Amygdala (tissue), 56 donors: ENCODE measurements around the gene SCN4A.
"Not testable (repeated sequence)": the region's sequence is repeated elsewhere in the genome, so short reads cannot be mapped to it uniquely, and the experiment has no call there.

Experiments
- DNase-seq, 56 donors: peaks; one replicate each; lab custom pipeline; 2025; lab: John Stamatoyannopoulos, UW

The SCN4A gene

DNA sequence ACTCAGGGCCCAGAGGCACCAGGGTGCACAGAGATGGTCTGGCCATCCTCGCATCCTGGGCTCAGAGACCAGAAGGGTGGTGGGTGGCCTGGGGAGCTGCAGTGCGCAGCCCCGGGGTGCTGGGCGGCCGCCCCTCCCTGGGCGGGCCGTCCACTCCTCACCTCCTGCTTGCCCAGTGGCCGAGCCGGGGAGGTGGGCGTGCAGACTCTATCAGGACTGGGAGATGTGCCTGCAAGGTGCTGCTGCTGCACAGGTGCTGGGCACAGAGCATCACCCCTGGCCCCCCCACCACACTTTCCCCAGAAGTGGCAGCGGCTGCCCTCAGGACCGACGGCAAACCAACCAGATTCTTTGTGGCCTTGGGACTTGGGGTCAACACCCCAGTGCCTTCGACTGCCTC is at the start of gene SCN4A:
Gene SCN4A, minus strand, starts transcription at position 123 of the 400 bp plus-strand sequence. Its CDS starts 77 bp downstream, at position 46.
- no peak for DNase-seq

DNA sequence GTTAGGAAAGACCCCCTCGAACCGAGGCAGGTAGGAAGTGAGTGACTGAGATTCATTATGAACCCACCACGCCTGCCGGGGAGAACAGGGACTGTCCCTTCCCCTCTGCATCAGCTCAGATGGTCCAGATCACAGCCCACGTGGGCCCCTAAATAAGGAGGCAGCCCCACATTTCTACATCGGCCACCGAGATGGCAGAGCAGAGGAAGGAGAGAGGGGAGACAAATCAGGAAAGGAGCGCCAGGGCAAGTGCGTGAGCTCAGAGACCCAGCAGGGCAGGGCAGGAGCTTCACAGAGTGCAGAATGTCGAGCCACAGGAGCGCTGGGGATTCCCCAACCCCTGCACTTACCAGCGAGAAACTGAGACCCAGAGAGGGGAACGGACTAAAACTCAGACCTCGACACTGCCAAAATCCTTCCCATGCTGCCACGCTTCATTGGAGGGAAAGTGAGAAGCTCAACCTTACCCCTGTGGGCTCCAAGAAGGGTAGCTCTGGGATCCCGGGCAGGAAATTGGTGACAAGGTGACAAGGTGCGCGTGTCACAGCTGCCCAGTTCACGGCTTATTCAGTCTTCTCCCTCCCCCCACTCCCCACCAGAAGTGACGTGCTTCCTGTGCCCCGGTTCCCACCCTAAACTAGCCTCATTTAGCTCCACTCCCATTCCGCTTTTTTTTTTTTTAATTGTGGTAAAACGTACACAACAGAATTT is 47.5 kb upstream of the SCN4A start, which contains the start of gene ICAM2:
Gene ICAM2, minus strand, starts transcription at position 578 of the 711 bp plus-strand sequence. CDS start 13,942 bp downstream, outside the sequence.
- peak in 1 of 56 donors; percentile 6 for DNase-seq

DNA sequence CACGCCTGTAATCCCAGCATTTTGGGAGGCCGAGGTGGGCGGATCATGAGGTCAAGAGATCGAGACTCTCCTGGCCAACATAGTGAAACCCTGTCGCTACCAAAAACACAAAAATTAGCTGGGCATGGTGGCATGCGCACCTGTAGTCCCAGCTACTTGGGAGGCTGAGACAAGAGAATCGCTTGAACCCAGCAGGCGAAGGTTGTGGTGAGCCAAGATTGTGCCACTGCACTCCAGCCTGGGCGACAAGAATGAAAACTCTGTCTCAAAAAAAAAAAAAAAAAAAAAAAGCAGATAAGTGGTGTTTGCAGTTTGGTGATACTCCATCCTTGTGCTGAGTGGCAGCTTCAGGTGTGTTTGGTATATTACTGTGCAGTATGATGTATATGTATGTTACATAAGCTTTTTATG is 46.8 kb upstream of the SCN4A start:
- DNase-seq = not testable (repeated sequence)

DNA sequence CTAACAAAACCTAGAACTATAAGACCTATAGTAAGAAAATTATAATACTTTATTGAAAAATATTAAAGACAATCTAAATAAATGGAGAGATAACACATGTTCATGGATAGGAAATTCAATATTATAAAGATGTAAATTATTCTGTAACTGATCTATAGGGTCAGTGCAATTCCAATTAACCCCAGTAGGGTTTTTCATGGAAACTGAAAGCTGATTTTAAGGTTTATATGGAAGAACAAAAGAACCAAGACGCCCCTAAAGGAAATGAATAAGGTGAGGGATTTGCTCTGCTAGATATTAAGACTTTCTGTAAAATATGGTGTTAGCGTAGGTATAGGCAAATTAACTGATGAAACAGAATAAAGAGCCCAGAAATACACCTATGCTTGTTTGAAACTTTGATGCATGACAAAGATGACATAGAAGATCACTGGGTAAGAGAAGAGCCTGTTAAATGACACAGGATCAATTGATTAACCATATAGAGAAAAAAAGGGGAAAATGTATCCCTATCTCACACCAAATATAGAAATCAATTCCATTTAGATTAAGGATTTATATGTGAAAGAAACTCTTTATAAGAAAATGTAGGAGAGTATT is 44.8 kb upstream of the SCN4A start:
- DNase-seq = no peak

DNA sequence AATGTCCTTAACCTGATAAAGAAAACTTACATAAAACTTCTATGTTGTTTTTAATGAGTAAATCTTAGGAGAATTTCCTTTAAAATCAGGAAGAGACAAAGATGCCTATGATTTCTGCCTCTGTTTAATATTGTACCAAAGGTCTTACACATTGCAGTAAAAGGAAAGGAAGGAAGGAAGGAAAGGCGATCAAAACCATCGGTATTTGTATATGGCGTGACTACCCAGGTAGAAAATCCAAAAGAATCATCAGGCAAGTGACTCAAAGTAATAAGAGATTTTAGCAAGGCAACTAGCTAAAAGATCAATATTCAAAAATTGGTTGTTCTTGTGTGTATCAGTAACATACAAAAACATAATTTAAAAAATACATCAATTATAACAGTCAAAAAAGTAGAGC is 44.3 kb upstream of the SCN4A start:
- no peak for DNase-seq

DNA sequence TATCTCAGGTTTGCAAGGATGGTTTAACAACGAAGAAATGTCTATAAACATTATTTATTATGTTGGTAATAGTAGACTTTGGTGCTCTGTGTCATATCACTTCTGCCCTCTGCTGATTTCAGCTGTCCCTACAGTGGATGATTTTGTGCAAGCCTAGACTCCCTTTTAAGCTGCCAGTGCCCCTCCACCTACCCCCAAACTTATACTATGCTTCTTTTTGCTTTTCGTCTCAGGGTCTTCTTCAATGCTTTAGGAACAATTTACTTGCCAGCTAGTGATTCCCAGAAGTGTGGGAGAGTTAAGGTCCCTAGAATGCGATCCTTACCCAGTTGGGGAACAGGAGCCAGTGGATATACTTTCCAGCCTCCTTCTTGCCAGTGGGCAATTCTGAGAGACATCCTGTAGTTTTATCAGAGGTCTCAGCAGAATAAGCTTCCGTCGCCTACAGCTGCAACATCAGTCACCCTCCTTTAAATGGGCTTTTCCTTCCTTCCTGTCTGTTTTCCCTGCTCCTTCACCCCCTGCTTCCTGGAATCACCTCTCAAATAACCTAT is 43.6 kb upstream of the SCN4A start:
- no peak for DNase-seq

DNA sequence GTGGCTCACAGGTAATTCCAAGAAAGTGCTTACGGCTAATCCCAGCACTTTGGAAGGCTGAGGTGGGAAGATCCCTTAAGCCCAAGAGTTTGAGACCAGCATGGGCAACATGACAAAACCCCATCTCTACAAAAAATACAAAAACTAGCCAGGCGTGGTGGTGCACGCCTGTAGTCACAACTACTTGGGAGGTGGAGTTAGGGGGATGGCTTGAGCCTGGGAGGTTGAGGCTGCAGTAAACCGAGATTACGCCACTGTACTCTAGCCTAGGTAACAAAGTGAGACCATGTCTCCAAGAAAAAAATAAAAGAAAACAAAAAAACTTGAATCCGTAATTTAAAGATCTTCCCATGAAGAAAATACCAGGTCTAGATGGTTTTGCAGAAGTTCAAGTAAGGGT is 42.7 kb upstream of the SCN4A start:
- no peak for DNase-seq

DNA sequence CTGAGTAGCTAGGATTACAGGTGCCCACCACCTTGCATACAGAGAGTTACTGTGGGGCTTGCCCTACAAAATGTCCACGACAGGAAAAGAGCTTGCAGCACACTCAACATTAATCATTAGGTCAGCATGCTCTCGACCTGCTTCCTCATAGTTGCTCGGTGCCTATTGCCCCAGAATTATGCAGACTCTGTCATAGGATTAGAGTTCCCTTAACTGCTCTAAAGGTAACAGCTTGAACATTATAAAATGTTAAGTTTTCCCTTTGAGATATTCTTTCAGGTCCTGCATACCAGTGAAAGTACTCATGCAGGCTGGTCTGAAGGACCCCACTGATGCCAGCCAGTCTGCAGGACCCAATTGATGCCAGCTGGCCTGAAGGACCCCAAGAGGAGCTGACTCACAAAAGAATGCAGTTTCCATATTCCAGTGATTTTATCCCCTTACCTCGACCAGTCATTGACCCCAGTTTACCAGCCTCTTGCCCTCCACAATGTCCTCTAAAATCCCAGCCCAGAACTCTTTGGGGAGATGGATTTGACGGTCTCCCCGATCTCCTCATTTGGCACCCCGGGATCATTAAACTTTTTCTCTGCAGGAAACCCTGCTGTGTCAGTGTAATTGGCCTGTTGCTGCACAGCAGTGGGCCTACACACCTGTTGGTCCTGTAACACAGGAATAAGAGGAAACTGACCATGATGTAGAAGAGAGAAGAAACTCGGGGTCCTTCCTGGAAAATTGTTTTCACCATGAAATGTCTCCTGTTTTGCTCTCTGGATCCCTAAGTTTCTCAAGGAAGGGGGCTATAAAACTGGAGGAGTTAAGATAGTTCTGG is 37.1 kb upstream of the SCN4A start:
- DNase-seq = no peak

DNA sequence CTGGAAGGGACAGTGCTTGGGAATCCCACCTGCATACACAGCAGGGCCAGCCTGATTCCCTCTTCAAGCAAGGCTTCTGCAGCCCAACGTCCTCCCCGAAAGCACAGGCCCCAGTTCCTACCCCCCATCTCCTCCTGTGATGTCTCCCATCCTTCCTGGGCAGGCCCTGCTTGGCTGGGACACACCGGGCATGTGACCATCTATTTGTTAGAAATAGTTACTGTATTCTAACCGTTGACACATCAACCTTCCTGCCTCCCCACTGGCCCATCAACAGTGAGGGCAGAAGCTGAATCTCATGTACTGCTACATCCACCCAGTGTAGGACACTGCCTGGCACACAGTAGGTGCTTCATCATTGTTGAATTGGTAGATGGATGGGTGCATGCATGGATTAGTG is 36.1 kb upstream of the SCN4A start:
- no peak for DNase-seq

DNA sequence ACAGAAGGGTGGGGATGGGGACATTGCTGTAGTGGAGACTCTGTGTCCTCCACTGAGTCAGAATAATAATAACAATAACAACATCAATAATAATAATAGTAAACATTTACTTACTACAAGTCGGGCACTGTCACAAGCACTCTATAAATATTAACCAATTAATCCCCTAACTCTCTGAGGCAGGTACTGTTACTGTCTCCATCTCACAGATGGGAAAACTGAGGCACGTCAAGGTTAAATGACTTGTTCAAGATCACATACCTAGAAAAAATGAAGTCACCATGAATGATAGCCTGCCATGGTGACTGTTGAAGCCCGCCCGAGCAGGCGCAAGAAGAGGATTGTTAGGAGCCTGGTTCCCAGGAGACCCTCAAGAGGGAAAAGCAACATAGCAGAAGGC is 35.6 kb upstream of the SCN4A start:
- no peak for DNase-seq

DNA sequence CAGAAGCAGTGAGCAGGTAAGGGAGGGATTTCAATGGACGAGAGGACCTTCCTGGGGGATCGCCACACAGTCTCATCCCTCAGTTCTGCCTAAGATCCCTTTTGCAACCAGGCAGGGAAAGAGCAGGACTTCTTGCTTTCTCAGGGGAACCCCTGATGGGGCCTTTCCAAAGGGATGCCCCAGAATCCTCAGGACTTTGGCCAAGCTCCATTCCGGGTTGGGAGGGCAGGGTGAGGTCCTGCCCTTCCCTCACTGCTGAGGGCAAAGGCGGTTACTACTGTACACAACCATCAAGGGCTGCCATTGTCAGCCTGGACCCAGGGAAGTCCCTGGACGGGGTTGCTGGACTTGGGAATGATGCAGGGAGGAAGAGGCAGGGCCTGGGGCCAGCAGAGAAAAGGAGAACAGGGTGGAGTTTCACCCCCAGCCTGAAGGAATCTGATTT is 35.1 kb upstream of the SCN4A start:
- no peak for DNase-seq

DNA sequence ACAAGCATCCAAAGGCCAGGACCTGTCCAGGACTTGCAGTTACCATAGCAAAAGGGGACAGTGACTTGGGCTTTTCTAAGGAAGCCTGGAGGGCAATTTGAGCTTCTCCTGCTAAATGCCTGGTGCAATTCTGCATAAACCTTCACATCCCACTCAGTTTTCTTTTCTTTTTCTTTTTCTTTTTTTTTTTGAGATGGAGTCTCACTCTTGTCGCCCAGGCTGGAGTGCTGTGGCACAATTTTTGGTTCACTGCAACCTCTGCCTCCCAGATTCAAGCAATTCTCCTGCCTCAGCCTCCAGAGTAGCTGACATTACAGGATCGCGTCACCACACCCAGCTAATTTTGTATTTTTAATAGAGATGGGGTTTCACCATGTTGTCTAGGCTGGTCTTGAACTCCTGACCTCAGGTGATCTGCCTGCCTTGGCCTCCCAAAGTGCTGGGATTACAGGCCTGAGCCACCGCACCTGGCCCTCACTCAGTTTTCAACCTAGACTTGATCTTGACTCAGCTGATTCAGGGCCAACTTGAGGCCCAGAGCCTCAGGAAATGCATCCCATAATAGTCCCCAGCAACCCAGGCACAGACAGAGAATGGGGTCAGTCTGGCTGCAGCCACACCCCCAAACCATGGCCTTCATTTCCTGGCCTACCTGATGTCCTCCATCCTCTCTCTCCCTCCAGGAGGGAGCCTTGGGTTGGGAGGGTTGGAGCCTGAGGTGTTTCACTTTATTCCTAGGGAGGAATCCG is 34.5 kb upstream of the SCN4A start:
- not testable (repeated sequence) for DNase-seq

DNA sequence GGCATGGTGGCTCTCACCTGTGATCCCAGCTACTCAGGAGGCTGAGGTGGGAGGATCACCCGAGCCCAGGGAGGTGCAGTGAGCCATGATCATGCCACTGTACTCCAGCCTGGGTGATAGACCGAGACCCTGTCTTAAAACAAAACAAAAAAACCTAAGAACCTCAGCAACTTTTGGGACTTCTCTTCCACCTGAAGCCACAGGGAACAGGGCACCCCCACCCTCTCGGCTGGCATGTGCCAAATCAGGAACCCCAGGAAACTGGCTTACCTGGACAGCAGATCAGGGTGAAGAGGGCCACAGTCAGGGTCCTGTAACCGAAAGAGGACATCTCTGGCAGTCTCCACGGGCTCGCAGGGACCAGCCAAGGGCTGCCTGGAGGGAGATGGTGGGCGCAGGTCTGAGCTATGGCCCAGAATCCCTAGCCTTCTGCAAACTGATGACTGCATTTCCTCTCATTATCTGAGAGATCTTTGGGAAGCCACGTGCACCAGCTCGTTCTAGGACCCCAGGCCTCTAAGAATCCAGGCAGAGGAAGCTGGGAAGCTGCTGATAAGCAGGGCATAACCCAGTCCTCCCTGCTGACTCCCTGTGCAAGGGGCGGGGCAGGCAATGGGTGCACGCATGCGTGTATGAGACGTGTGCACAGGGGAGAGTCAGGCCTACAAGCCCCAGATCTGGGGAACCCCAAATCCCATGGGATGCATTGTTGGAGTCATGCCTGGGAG is 33.8 kb upstream of the SCN4A start:
- no peak for DNase-seq

DNA sequence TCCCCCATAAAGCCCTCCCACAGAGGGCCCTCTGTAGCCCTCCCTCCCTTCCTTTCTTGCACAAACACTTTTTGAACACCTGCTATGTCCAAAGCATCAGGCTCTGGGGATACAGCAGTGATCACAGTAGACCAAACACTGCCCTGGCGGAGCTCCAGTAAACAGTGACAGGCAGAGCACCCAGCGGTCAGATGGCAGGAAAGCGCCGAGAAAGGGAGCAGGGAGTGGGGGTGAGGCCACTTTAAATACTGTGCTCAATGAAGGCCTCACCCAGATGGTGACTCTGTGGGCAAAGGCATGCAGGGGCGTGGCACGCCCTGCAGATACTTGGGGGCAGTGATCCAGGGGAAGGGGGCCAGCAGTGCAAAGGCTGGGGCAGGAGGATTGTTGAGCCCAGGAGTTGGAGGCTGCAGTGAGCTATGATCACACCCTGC is 33.0 kb upstream of the SCN4A start:
- no peak for DNase-seq

DNA sequence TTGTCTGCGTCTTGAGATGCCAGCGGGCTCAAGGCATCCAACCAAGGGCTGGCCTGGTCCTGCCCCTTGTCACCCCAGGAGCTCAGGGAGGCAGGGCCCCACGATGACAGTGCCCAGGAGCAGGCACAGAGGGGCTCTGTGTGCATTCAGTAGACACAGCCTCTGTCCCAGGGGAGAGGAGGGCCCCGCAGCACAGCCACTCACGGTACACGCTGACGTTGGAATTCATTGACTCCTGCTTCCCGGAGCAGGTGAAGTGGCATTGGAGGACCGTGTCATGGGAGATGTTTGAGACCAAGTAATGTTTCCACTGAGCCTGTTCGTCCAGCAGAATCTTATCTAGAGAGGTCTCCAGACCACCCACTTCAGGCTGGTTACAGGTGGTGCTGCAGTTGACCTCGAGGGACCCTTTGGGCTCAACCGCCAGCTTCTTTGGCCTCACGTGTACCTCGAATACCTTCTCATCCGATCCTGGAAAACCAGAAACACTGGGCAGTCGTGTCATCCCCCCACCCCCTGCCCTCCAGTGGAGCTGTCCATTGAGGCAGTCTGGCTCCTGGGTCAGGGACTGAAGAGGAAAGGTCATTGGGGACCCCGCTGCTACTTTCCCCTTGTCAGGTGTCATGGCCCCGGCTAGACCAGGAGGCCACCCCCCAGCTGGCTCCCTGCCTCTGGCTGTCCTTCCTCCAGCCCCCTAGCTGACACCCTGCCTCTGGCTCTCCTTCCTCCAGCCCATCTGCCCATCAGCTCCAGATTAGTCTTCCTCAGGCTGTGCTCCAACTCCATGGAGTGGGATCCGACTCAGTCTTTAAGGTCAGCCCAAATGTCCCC is 32.4 kb upstream of the SCN4A start:
- DNase-seq = no peak

DNA sequence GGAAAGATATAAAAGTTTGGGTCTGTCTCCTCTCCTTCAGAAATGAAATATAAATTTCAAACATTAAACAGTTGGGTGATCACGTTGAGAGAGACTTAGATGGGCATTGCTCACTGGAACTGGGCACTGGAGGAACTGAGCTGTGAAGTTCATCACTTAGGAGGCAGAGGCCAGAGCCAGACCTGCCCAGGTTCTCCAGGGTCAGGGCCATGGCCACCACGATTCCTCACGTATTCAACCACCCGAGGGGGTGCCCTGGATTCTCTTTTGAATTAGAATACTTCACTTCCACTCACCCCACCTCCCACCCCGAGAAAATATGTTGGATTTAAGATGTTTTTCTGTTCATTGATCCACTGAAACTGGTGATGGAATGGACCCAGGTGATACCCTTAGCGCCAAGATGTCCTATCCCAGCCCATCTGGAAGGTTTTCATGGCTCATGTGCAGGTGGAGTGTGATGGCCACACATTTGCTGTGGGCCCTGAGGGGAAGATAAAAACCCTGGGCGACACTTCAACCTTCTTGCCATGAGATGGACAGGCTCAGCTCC is 31.6 kb upstream of the SCN4A start:
- no peak for DNase-seq

DNA sequence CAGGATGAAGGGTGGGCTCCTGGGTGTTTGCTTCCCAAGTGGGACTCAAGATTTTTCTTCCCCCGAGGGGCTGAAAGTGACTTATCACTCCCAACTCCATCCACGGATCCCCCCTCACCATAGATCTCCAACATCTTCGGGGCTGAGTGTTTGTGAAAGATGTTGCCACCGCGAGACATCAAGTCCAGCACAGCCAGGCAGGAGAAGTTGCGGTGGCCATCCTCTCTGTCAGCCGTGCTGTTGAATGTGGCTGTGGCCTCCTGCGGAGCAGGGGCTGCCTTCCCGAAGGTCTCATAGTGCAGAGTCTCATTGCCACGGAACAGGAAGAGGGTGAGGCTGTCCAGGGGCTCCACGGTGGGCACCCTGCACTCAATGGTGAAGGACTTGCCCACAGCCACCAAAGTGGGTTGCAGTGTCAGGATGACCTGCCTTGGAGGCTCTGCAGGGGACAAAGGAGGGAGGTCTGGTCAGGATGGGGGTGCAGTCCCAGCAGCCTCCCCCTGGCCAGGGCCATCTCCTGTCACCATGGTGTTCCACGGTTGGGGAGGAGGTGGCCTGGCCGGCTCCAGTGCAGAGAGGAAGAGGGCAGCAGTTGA is 30.9 kb upstream of the SCN4A start:
- no peak for DNase-seq
